GM19395 (cell line): Measurements from ENCODE around the gene TANGO6.

Experiments used
- ATAC-seq: cut with Tn5 transposase; IDR thresholded peaks from one replicate; pipeline ENCODE4 v1.9.1; 2021; ENCODE audit warnings: mild to moderate bottlenecking, moderate library complexity; ENCODE audit not compliant: unreplicated experiment

The TANGO6 gene

DNA sequence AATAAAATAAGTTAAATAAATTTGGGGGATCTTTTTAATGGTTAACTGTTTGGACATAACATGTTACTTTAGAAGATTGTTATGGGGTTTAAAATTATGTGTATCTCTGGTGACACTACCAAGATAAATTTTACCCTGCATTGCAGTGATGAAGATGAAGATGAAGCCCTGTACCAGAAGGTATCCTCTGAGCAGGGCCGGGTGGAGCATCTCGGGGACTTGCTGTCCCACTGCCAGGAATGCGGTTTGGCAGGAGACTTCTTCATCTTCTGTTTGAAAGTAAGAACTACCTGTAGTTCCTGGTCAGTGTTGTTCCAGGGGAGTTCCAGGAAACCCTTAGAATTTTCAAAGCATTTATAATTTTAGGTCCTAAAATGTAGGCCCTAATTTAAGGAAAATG lies 64.0 kb downstream of the TANGO6 start:
- ATAC-seq, result no peak

GRCh38 chr16:68907781-68908181 lies 64.5 kb downstream of the TANGO6 start:
- no peak for ATAC-seq

DNA sequence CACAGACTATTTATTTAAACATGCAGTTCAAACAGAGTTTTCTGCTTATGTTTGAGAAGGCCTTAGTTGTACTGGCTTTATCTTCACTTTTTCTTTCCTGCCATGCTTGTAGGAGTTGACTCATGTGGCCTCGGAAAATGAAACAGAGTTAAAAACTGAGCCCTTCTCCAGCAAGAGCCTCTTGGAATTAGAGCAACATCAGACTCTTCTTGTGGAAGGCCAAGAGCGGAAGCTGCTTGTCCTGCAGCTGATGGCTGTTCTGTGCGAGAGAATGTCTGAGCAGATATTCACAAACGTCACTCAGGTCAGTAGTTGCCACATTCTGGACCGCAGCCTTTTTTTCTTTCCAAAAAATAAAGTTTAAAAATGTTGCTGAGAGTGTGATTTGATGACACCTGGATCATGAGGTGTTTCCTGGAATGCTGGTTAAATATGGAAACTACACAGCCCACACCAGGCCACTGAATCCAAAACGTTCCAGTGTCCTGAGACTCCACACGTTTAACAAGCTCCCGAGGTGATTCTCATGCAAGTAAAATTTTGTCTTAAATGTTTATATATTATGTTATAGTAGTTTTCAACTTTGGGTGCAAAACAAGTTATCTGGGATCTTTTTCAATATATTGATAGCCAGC lies 65.9 kb downstream of the TANGO6 start:
- ATAC-seq, result no peak

DNA sequence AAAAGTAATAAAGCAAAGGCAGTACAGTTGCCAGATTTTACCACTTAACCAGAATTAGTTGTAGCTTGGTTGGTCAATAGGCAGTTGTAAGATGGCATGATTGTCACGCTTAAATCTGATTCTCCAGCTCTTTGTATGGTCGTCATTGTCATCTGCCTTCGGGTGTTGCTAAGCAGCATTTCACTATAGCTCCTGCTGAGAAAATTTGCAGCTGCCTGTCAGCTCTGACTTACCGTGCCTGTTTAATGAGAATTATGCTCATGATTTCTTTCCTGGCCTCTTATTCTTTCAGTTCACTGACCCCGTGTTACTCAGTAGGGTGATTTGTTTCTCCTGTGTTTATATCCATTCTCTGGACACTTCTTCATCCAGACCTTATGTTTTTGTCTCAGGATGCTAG lies 66.7 kb downstream of the TANGO6 start:
- ATAC-seq, result no peak

GRCh38 chr16:68915589-68915988 lies 72.3 kb downstream of the TANGO6 start:
- ATAC-seq, result no peak

DNA sequence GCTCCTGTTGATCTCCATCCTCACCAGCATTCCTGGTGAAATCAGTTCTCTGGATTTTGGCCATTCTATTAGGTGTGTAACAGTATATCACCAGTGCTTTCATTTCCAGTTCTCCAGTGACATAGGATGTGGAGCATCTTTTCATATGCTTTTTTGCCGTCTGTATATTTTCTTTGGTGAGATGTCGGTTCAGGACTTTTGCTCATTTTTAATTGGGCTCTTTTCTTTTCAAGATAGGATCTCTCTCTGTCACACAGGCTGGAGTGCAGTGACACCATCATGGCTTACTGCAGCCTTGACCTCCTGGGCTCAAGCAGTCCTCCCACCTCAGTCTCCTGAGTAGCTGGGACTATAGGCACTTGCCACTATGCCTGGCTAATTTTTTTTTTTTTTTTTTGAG lies 74.2 kb downstream of the TANGO6 start:
- no peak for ATAC-seq

DNA sequence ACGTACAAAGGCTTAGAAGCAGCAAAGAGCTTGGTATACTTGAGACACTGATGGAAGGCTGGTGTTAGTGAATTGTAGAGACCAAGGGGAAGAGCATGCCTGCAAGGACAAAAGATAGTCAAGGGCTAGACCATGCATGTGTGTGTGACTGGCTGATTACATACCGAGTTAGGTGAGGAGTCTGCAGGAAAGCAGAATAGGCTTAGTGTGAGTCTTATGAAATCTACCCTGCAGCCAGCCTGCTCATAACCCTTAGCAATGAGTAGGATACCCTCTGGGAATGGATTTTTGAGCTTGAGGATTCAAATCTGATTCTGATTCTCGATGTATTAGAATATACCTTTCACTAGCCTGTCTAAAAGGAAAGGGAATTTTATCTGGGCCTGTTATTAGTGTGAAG lies 77.0 kb downstream of the TANGO6 start:
- no peak for ATAC-seq

DNA sequence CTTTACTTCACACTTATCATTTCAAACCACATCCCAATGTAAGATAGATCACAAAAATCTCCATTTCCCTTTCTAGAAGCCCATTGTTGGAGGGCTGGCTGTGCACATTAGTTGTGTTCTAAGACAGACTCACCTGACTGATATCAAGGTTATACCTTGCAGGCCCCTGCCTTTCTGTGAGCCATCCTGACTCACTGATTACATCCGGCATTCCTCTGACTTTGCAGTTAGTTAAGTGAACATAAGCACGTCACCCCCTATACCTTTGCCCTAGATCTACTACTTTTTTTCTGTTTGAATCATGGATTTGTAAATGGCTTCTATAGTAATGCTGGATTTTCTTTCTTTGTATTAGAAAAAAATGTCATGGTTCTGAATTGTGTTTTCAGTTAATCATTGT lies 78.3 kb downstream of the TANGO6 start:
- ATAC-seq, result no peak

- ATAC-seq, result no peak
Observed at GRCh38 chr16:68923116-68923515, 79.8 kb downstream of the TANGO6 start.

DNA sequence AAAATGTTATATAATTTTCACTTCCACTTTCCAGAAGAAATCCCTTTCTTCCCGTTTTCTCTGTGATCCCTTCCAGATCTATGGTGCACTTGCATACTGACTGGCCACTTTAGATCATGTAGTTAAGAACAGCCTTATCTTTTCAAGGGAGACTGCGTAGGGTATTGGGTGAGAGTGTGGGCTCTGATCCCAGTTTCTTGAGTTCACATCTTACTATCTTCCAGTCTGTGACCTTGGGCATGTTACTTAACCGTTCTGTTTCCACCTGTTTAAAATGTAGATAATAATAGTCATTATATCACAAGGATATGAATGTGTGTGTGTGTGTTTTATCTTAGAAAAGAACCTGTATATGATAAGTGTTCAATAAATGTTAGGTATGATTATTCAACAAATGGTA lies 83.7 kb downstream of the TANGO6 start:
- no peak for ATAC-seq

DNA sequence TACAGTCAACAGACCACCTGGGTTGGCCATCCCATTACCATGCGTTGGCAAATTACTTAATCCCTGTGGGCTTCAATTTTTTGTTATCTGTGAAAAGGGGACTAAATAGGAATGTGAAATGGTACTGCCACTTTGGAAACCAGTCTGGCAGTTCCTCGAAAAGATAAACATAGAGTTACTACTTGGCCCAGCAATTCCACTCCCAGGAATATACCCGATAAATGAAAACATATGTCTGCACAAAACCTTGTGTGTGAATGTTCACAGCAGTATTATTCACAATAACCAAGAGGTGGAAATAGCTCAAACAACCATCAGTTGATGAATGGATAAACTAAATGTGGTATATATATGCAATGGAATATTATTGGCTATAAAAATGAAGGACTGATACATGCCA lies 87.9 kb downstream of the TANGO6 start:
- ATAC-seq, result no peak

- ATAC-seq, result no peak
Observed at GRCh38 chr16:68934402-68934801, 91.1 kb downstream of the TANGO6 start.

DNA sequence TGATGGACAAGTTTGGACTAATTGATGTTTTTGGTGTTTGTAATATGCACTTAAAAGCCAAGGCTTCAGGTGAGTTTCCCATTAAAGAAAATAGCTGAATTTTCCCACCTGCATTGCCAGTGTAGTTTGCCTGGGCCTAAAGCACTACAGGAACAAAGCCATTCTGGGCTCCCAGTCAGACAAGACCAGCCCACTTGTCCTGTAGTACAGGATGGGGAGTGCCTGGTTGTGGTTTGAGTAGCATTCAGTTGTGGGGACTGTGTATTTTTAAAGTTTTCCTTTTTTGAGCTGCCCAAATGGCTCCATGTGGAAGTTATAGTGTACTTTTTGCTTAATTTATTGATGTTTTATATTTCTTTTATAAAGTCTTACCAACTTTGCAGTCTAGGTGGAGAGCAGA lies 91.7 kb downstream of the TANGO6 start:
- no peak for ATAC-seq

DNA sequence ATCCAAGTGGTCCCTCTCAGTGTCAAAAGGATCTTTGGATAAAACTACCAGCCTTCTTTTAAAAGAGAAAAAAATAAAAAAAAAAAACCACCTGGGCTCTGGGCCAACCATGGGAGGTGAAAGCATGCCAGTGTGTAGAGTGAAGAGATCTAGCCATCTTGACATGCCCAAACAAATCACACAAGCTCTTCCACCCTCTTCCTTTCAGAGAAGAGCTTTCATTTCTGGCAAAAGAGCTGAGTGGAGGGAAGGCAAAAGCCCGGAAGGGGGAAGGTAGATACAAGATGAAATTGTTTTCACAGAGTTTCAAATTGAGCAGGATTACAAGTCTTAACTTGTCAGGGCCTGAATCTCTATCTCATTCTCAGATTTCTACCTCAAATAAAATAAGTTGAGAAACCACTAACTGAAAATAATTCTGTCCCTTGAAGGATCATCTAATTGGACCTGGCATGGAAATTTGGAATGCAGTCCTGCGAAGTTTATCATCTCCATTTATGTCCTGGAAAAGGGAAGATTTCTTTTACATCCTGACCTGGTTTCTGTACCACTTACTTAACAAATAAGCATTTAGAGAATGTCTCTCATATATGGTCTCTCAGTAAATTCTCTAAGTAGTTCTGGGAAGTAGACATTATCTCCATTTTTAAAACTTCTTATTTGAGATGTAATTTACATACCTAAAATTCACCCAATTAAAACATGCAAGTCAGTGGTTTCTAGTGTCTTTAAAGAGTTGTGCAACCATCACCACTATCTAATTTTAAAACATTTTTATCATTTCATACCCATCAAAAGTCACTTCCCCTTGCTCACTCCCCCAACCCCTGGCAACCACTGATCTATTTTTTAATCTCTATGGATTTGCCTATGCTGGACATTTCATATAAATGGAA lies 93.7 kb downstream of the TANGO6 start:
- ATAC-seq, result no peak

DNA sequence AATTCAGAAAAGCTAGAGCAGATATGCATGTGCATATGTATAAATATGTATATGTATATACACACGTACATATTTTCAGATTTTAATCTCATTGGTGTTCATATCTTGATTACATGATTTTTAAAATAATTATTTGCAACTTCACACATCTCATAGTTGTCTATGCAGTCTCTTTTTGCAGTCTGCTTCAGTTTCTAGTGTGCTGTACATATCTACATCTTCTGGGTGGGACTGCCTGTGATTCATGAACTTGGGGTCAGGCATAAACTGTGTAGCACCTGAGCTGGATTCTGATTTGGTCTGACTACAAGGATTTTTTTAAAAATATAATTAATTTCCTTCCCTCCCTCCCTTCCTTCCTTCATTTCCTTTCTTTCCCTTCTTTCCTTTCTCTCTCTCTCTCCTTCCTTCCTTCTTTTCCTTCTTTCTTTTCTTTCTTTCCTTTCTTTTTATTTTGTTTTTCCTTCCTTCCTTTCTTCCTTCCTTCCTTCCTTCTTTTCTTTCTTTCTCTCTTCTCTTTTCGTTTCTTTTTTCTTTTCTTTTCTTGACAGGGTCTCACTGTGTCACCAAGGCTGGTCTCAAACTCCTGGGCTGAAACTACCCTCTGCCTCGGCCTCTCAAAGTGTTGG lies 96.5 kb downstream of the TANGO6 start:
- no peak for ATAC-seq

DNA sequence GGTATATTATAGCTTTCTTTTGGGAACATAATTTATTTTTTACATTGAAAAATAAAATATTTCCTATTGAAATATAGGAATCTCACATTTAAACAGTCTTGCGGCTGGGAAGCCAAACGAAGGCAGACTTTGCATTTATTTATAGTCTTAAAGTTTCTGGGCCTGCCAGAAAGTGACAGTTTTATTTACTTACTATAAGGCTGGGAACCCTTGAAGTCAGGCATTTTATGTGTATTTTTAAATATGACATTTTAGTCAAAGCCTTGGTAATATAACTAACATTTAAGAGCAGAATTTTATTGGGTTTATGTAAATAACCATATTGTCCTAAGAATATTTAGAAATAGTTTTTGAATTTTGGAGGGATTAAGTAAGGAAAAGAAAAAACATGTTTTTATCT lies 97.5 kb downstream of the TANGO6 start:
- ATAC-seq, result no peak

- no peak for ATAC-seq
Observed at GRCh38 chr16:68943961-68944360, 100.6 kb downstream of the TANGO6 start.

DNA sequence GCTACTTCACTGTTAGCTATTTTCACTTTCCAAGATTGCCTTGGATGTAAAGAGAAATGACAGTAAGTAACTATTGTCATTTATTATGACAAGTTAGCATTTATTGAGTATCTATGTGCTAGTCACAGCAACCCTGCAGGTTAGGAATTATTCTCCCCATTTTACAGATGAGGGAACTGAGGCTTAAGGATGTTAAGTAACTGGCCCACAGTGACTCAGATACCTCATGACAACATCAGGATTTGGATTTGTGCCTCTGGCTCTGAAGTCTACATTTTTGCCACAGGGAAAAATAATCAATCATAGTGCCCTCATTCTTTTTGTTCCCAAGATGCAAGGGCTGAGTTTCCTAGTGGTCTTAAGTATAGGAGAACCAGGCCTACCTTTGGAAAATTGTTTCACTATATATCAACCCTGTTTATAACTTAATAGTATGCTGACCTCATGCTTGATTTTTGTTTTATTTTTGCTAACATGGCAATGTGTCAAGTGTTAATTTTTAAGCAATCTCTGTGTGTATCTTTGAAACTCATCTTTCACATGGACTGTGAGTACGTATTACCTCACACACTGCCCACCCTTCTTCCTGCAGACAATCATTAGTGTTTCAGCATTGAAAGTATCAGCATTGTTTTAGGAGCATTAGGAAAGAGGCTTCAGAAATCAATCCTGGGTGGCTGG lies 105.0 kb downstream of the TANGO6 start:
- ATAC-seq, result no peak

DNA sequence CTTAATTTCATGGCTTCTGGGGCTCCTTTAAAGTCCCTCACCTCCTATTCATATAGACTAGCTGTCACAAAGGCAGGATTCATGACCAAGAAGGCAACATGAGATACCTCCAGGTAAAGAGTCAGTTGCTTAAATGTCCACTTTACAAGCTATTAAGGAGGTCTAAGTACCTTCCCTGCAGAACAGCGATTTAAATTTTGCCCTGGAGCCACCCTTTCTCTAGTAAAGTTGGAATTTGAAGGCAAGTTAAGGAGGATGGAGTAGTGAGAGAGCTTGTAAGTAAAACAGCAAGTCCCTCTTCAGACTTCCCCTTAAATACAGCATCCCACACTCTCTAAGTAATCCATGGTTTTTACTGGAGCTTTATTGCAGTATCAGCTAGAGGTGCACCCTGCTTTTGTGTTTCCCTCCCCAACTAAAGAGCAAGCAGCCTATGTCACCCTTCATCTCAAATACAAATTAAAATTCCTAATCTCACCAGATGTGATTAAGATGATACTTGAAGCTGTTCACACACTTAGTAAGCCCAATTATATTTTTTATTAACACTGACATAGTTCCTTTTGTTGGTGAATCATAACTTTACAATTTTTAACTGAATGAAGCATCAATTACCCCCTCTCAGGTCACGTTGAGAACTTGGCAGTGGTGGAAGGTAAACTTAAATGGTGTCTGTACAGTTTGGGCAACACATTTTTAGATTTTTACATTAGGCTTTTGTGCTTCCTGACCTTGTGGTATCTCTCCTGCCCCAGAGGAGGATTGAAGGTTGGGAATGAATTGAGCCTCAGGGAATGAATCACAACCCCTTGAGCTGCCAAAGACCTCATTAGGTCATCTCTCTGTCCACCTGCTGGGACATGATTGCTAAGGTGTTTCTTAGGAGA lies 108.9 kb downstream of the TANGO6 start:
- no peak for ATAC-seq

DNA sequence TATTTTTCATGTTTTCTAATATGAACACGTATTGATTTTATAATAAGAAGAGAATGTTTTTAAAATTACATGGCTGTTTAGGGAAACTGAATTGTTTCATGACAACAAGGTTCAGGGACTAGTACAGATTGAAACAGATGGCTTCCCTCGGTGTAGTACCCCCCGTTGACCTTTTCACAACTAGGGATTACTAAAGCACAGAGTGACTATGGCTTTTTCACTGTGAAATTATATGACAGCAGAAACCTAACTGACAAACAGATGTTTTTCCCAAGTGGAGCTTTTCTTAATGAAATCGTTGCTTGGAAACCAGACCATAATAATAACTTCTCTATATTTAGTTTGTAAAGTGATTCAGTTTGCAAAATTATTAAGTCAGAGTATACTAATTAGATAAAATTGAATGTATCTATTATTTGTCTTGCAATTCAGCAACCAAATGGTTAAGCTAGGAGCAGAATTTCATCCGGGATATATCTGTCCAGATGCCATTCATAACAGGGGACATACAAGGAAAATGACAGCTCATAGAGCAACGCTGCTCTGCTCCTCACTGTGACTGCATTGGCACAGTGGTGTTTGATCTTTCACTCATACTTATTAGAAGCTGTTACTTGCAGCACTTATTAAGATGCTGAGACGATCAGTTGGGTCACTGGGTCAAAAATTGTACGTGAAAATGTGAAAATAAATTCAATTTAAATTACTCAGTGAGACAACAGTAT lies 111.7 kb downstream of the TANGO6 start:
- no peak for ATAC-seq
